ENCODE results near the gene SRRM5.

SRRM5 gene

DNA sequence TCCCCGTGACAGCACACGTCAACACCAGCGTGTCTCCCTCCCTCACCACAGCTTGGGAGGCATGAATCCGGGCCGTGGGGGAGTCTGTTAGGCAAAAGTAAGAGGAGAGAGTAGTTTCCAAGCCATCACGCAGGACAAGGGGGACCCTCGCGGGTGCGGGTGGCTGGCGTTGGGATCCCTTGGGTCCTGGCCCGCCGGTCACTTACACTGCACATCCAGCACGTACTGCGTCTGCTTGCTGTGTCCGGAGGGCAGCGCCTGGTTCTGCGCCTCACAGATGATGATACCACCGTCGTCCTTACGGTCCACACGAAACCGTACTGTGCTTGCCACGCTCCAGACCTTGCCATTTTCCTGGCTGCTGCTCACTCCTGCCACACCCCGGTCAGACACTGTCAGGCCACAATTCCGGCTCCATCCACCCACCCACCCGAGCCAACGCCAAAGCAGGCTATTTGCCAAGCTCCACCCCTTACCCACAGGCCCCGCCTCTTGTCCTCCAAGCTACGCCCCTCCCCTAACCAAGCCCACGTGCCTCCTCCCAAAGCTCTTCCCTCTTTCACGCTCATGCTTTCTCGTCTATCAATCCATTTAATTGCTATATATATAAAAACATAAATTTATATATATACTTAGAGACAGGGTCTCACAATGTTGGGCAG, 14.2 kb downstream of the SRRM5 start:
- Histone ChIP-seq H3K23ac (ENCODE audit: low read length) (no peak overlapping the region), H2BK15ac (replicated peaks; ENCODE audit: low read depth) (no peak overlapping the region), H3K56ac (ENCODE audit: low read length) (peak overlapping the region; percentile 38), H3K79me2 (ENCODE audit: control insufficient read depth, insufficient read depth, low read length) (no peaks in the 10 kb centered on the region), H2BK120ac (ENCODE audit: low read depth, low read length) (no peak overlapping the region), H3K9ac (ENCODE audit: low read length) (no peak overlapping the region), H3K4ac (ENCODE audit: low read depth, low read length) (no peak overlapping the region), H4K8ac (ENCODE audit: low read depth, low read length) (no peak overlapping the region), H3K27me3 (ENCODE audit: insufficient read depth, low read length, poor library complexity) (no peaks in the 10 kb centered on the region), H2BK5ac (ENCODE audit: low read length) (no peak overlapping the region), H2AK5ac (ENCODE audit: low read length) (no peak overlapping the region), H3K4me3 (ENCODE audit: low read length) (no peak overlapping the region), H3K18ac (ENCODE audit: low read length) (no peak overlapping the region), H3K27ac (ENCODE audit: low read depth, low read length) (no peak overlapping the region), H3K4me2 (ENCODE audit: low read length) (no peak overlapping the region), H3K79me1 (ENCODE audit: low read length) (no peaks in the 10 kb centered on the region), H3K36me3 (ENCODE audit: control insufficient read depth, insufficient read depth, low read length) (no peaks in the 10 kb centered on the region), H3K4me1 (ENCODE audit: control insufficient read depth, low read depth, low read length) (no peaks in the 10 kb centered on the region), H4K5ac (ENCODE audit: low read length) (no peak overlapping the region)
- peak; percentile 57 for DNase-seq
- no CpG with 5 or more reads among the region's 32 CpGs for WGBS (ENCODE audit: extremely low coverage, insufficient coverage, low lambda C conversion rate)

GRCh38 chr19:43626838-43627237, 14.9 kb downstream of the SRRM5 start:
- no peak overlapping the region for H2AK5ac ChIP-seq (ENCODE audit: low read length)
- H3K27ac ChIP-seq (ENCODE audit: low read depth, low read length): no peak overlapping the region
- no peak for DNase-seq
- H3K56ac ChIP-seq (ENCODE audit: low read length): no peak overlapping the region
- WGBS (ENCODE audit: extremely low coverage, insufficient coverage, low lambda C conversion rate): no CpG with 5 or more reads among the region's 17 CpGs
- H3K4me2 ChIP-seq (ENCODE audit: low read length): no peak overlapping the region
- no peaks in the 10 kb centered on the region for H3K79me2 ChIP-seq (ENCODE audit: control insufficient read depth, insufficient read depth, low read length)
- no peak overlapping the region for H4K8ac ChIP-seq (ENCODE audit: low read depth, low read length)
- no peaks in the 10 kb centered on the region for H3K4me1 ChIP-seq (ENCODE audit: control insufficient read depth, low read depth, low read length)
- no peak overlapping the region for H2BK120ac ChIP-seq (ENCODE audit: low read depth, low read length)
- H3K36me3 ChIP-seq (ENCODE audit: control insufficient read depth, insufficient read depth, low read length): no peaks in the 10 kb centered on the region
- H2BK15ac ChIP-seq (replicated peaks; ENCODE audit: low read depth): no peak overlapping the region
- H3K79me1 ChIP-seq (ENCODE audit: low read length): no peaks in the 10 kb centered on the region
- H4K5ac ChIP-seq (ENCODE audit: low read length): no peak overlapping the region
- no peak overlapping the region for H2BK5ac ChIP-seq (ENCODE audit: low read length)
- no peak overlapping the region for H3K23ac ChIP-seq (ENCODE audit: low read length)
- no peak overlapping the region for H3K9ac ChIP-seq (ENCODE audit: low read length)
- H3K4me3 ChIP-seq (ENCODE audit: low read length): no peak overlapping the region
- H3K18ac ChIP-seq (ENCODE audit: low read length): no peak overlapping the region
- no peak overlapping the region for H3K4ac ChIP-seq (ENCODE audit: low read depth, low read length)
- H3K27me3 ChIP-seq (ENCODE audit: insufficient read depth, low read length, poor library complexity): no peaks in the 10 kb centered on the region

DNA sequence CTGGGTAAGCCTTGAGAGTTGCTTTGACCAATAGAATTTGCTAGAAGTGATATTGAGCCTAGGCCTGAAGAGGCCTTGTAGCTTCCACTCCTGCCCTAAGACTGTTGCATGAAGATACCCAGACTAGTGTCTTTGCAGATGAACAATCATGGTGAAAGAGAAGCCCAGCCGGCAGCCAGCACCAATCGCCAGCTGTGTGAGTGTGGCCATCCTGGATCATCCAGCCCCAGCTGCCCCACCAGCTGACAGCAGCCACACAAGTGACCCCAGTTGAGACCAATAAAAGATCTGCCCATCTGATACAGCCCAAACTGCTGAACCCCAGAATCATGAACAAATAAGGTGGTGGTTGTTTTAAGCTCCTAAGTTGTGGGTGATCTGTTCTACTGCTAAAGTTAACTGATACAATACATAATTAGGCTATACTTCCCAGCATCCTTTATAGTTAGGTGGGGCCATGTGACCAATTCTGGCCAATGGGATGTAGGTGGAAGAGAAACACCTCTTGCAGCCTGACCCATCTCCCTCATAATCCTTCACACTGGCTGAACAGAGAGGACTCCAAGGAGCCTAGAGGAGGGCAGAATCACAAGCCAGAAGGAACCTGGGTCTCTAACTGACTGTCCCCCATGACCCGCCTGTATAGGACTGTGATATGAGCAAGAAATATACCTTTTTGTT, 16.9 kb downstream of the SRRM5 start:
- WGBS (ENCODE audit: extremely low coverage, insufficient coverage, low lambda C conversion rate): no CpG with 5 or more reads among the region's 3 CpGs

GRCh38 chr19:43631491-43631890, 19.6 kb downstream of the SRRM5 start:
- Histone ChIP-seq H3K18ac (ENCODE audit: low read length) (no peak overlapping the region), H3K27ac (ENCODE audit: low read depth, low read length) (no peak overlapping the region), H3K4me2 (ENCODE audit: low read length) (no peak overlapping the region), H4K5ac (ENCODE audit: low read length) (no peak overlapping the region), H3K79me1 (ENCODE audit: low read length) (no peaks in the 10 kb centered on the region), H2BK15ac (replicated peaks; ENCODE audit: low read depth) (no peak overlapping the region), H2BK120ac (ENCODE audit: low read depth, low read length) (no peak overlapping the region), H3K4me3 (ENCODE audit: low read length) (no peak overlapping the region), H3K56ac (ENCODE audit: low read length) (no peak overlapping the region), H2BK5ac (ENCODE audit: low read length) (no peak overlapping the region), H3K36me3 (ENCODE audit: control insufficient read depth, insufficient read depth, low read length) (no peaks in the 10 kb centered on the region), H3K4ac (ENCODE audit: low read depth, low read length) (no peak overlapping the region), H4K8ac (ENCODE audit: low read depth, low read length) (no peak overlapping the region), H2AK5ac (ENCODE audit: low read length) (no peak overlapping the region), H3K9ac (ENCODE audit: low read length) (no peak overlapping the region), H3K23ac (ENCODE audit: low read length) (no peak overlapping the region), H3K79me2 (ENCODE audit: control insufficient read depth, insufficient read depth, low read length) (no peaks in the 10 kb centered on the region), H3K4me1 (ENCODE audit: control insufficient read depth, low read depth, low read length) (no peaks in the 10 kb centered on the region), H3K27me3 (ENCODE audit: insufficient read depth, low read length, poor library complexity) (no peaks in the 10 kb centered on the region)
- no CpG with 5 or more reads among the region's 5 CpGs for WGBS (ENCODE audit: extremely low coverage, insufficient coverage, low lambda C conversion rate)
- DNase-seq: no peak

More for the DNA sequence above, 16.9 kb downstream of the SRRM5 start:
- Histone ChIP-seq H3K4ac (ENCODE audit: low read depth, low read length) (no peak overlapping the region), H3K4me3 (ENCODE audit: low read length) (no peak overlapping the region), H2BK15ac (replicated peaks; ENCODE audit: low read depth) (no peak overlapping the region), H4K5ac (ENCODE audit: low read length) (no peak overlapping the region), H3K79me1 (ENCODE audit: low read length) (no peaks in the 10 kb centered on the region), H4K8ac (ENCODE audit: low read depth, low read length) (no peak overlapping the region), H3K56ac (ENCODE audit: low read length) (no peak overlapping the region), H3K36me3 (ENCODE audit: control insufficient read depth, insufficient read depth, low read length) (no peaks in the 10 kb centered on the region), H3K27me3 (ENCODE audit: insufficient read depth, low read length, poor library complexity) (no peaks in the 10 kb centered on the region), H2BK5ac (ENCODE audit: low read length) (no peak overlapping the region), H3K4me1 (ENCODE audit: control insufficient read depth, low read depth, low read length) (no peaks in the 10 kb centered on the region), H2BK120ac (ENCODE audit: low read depth, low read length) (no peak overlapping the region), H3K79me2 (ENCODE audit: control insufficient read depth, insufficient read depth, low read length) (no peaks in the 10 kb centered on the region), H3K9ac (ENCODE audit: low read length) (no peak overlapping the region), H3K18ac (ENCODE audit: low read length) (no peak overlapping the region), H3K4me2 (ENCODE audit: low read length) (no peak overlapping the region), H2AK5ac (ENCODE audit: low read length) (no peak overlapping the region), H3K23ac (ENCODE audit: low read length) (no peak overlapping the region), H3K27ac (ENCODE audit: low read depth, low read length) (no peak overlapping the region)
- no peak for DNase-seq

DNA sequence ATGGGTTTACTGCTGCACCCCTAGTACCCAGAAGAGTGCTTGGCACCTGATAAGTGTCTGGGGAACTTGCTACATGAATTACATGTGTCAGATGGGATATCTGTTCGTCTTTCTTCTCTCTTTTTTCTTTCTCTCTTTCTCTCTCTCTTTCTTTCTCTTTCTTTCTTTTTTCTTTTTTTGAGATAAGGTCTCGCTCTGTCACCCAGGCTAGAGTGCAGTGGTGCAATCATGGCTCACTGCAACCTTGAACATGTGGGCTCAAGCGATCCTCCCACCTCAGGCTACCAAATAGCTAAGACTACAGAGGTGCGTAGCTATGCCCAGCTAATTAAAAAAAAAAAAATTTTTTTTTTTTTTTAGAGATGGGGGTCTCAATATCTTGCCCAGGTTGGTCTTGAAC, 21.6 kb downstream of the SRRM5 start:
- Histone ChIP-seq H3K9ac (ENCODE audit: low read length) (no peak overlapping the region), H3K79me2 (ENCODE audit: control insufficient read depth, insufficient read depth, low read length) (no peaks in the 10 kb centered on the region), H2AK5ac (ENCODE audit: low read length) (no peak overlapping the region), H4K5ac (ENCODE audit: low read length) (no peak overlapping the region), H3K56ac (ENCODE audit: low read length) (no peak overlapping the region), H3K4me2 (ENCODE audit: low read length) (no peak overlapping the region), H2BK5ac (ENCODE audit: low read length) (no peak overlapping the region), H3K4ac (ENCODE audit: low read depth, low read length) (no peak overlapping the region), H3K4me3 (ENCODE audit: low read length) (no peak overlapping the region), H3K36me3 (ENCODE audit: control insufficient read depth, insufficient read depth, low read length) (no peaks in the 10 kb centered on the region), H3K27ac (ENCODE audit: low read depth, low read length) (no peak overlapping the region), H3K27me3 (ENCODE audit: insufficient read depth, low read length, poor library complexity) (peaks cover 2% of the 10 kb centered on the region), H2BK15ac (replicated peaks; ENCODE audit: low read depth) (no peak overlapping the region), H3K23ac (ENCODE audit: low read length) (no peak overlapping the region), H3K79me1 (ENCODE audit: low read length) (no peaks in the 10 kb centered on the region), H2BK120ac (ENCODE audit: low read depth, low read length) (no peak overlapping the region), H3K18ac (ENCODE audit: low read length) (no peak overlapping the region), H3K4me1 (ENCODE audit: control insufficient read depth, low read depth, low read length) (no peaks in the 10 kb centered on the region), H4K8ac (ENCODE audit: low read depth, low read length) (no peak overlapping the region)
- no CpG with 5 or more reads among the region's 4 CpGs for WGBS (ENCODE audit: extremely low coverage, insufficient coverage, low lambda C conversion rate)
- no peak for DNase-seq

All from mesendoderm (in vitro differentiated cells).